Left lung (tissue), 10 donors: ENCODE results near the gene XXYLT1. TPM values are rescaled to one million over a fixed set of nuclear protein-coding genes. Genes with fewer than 3 reads are reported as not detected.
A peak's percentile ranks its signal among the peaks of the same experiment; 100 is the strongest.

ENCODE experiments used
- ATAC-seq: fragments of 200-7000 bp; cut with Tn5 transposase; one replicate; pipeline ENCODE4 v1.9.1; 2020; ENCODE audit warnings: moderate library complexity
- DNase-seq, 4 donors: peaks; one replicate each; pipeline ENCODE4 v3.0.0-alpha.2; 2013 to 2020
- H3K27ac ChIP-seq, 2 donors: fragments of 200-600 bp; sonication (generic) in 1 of 2; one replicate each; pipeline versions ENCODE4 v1.5.0 to v1.8.0; 2020 to 2021
- H3K27me3 ChIP-seq, 2 donors: fragments of 200-600 bp; sonication (generic) in 1 of 2; one replicate each; pipeline versions ENCODE4 v1.5.0 to v1.8.0; 2020 to 2021
- H3K36me3 ChIP-seq, 2 donors: fragments of 200-600 bp; sonication (generic) in 1 of 2; one replicate each; pipeline versions ENCODE4 v1.5.0 to v1.8.0; 2020 to 2021
- H3K4me1 ChIP-seq, 2 donors: fragments of 200-600 bp; one replicate each; pipeline ENCODE4 v1.8.0; 2021
- H3K4me3 ChIP-seq, 2 donors: fragments of 200-600 bp; sonication (generic) in 1 of 2; one replicate each; pipeline versions ENCODE4 v1.5.0 to v1.8.0; 2020 to 2021; ENCODE audit warnings: mild to moderate bottlenecking in 1 of 2
- H3K9me3 ChIP-seq, 2 donors: fragments of 200-600 bp; sonication (generic) in 1 of 2; one replicate each; pipeline versions ENCODE4 v1.5.0 to v1.8.0; 2020 to 2021
- intact Hi-C, 2 donors: fragments of 100-400 bp; cut with DNase I; formaldehyde crosslinking; loops; one replicate each; pipeline versions ENCODE4 v1.11.2 to v1.14.2; 2022
- polyA plus RNA-seq, 6 donors: library from polyadenylated mRNA; unstranded; fragments of 120-200 nt; gene quantifications; one replicate each; pipeline ENCODE4 v1.2.1, GENCODE V29; 2013; ENCODE audit not compliant: insufficient read length in 6 of 6
- total RNA-seq, 2 donors: library from RNA; stranded (reverse); fragmentation: NEBNext Ultra II Directional; extraction: Animal tissue kit (Norgen Biotek cat#: 25700); gene quantifications; one replicate each; pipeline ENCODE4 v1.2.1, GENCODE V29; 2021
- TF ChIP-seq, protein P1 (sequence below), 2 donors: fragments of 200-600 bp; sonication (generic) in 1 of 2; IDR thresholded peaks; one replicate each; pipeline versions ENCODE4 v1.5.0 to v1.8.0; 2021; ENCODE audit warnings: antibody characterized with exemption in 2 of 2
- donor health status: DM: no; HTN: yes; CAD: no.
- donor health status: DM: no; HTN: no; CAD: no.

The XXYLT1 gene
- total and polyA plus RNA-seq, 8 donors: 11.3 to 31.1 (median 25.5) TPM

DNA sequence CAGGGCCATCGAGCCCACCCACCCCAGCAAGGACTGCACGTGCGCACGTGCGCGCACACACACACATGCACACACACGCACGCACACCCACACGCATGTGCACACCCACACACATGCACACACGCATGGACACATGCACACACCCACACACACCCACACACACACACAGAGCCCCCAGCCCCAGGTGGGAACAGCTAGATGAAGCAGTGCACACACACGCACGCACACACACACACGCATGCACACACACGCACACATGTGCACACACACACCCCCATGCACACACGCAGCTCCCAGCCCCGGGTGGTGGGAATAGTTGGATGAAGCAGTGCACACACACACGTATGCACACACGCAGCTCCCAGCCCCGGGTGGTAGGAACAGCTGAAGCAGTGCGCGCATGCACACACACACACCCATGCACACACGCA is 158.6 kb downstream of the XXYLT1 start:
- H3K27ac ChIP-seq: no peak overlapping the region
- H3K4me3 ChIP-seq: no peak overlapping the region
- no peaks in the 10 kb centered on the region for H3K36me3 ChIP-seq
- DNase-seq (no peak), ATAC-seq (no peak)
- H3K4me1 ChIP-seq: no peaks in the 10 kb centered on the region
- TF ChIP-seq, protein P1, sequence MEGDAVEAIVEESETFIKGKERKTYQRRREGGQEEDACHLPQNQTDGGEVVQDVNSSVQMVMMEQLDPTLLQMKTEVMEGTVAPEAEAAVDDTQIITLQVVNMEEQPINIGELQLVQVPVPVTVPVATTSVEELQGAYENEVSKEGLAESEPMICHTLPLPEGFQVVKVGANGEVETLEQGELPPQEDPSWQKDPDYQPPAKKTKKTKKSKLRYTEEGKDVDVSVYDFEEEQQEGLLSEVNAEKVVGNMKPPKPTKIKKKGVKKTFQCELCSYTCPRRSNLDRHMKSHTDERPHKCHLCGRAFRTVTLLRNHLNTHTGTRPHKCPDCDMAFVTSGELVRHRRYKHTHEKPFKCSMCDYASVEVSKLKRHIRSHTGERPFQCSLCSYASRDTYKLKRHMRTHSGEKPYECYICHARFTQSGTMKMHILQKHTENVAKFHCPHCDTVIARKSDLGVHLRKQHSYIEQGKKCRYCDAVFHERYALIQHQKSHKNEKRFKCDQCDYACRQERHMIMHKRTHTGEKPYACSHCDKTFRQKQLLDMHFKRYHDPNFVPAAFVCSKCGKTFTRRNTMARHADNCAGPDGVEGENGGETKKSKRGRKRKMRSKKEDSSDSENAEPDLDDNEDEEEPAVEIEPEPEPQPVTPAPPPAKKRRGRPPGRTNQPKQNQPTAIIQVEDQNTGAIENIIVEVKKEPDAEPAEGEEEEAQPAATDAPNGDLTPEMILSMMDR (IDR thresholded peaks at IDR 0.05): no peak
- no peaks in the 10 kb centered on the region for H3K27me3 ChIP-seq
- H3K9me3 ChIP-seq: no peaks in the 10 kb centered on the region
- intact Hi-C loops: no loop called here

DNA sequence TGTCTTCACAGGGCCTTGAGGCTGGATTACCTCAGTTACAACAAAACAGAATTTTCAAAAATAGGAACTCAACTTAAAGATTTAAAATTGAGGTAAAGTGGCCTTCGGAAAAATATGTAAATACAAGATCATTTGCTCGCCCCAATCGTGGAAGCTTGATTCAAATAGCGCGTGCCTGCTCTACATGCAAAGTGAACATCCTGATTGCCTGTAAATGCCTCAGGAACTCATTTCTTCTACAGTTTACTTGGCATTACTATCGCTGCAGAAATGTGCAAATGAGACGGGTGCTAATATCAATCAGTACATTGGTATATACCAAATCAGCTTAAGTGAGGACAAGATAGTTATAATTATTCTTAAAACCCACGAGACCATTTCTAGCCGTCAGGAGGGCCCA is 159.2 kb downstream of the XXYLT1 start:
- intact Hi-C loops: no loop called here
- TF ChIP-seq, protein P1 (IDR thresholded peaks at IDR 0.05): no peak
- Histone ChIP-seq H3K9me3 (no peaks in the 10 kb centered on the region), H3K4me3 (no peak overlapping the region), H3K27me3 (no peaks in the 10 kb centered on the region), H3K36me3 (no peaks in the 10 kb centered on the region), H3K4me1 (peaks cover 0 to 4% of the 10 kb centered on the region in 2 donors), H3K27ac (no peak overlapping the region)
- DNase-seq (no peak), ATAC-seq (no peak)

DNA sequence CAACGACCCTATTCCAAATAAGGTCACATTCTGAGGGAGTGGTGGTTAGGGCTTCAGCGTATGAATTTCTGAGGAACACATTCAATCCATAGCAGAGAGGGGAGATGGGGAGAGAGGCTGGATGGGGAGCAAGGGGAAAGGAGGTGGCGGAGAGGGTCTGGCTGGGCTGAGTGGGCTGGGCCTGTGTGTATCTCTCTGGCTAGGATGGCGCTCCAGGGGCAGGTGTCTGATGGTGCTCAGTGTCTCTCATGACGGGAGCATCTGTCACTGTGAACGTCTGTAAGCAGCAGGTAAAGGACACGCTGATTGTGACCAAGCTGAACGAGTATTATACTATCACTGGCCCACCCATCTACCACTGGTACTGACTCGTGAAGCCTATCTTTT is 159.6 kb downstream of the XXYLT1 start:
- intact Hi-C loops: no loop called here
- Histone ChIP-seq H3K4me1 (peaks cover 0 to 8% of the 10 kb centered on the region in 2 donors), H3K27ac (no peak overlapping the region), H3K4me3 (no peak overlapping the region), H3K27me3 (no peaks in the 10 kb centered on the region), H3K36me3 (no peaks in the 10 kb centered on the region), H3K9me3 (no peaks in the 10 kb centered on the region)
- TF ChIP-seq, protein P1 (IDR thresholded peaks at IDR 0.05): no peak
- DNase-seq (no peak), ATAC-seq (no peak)

DNA sequence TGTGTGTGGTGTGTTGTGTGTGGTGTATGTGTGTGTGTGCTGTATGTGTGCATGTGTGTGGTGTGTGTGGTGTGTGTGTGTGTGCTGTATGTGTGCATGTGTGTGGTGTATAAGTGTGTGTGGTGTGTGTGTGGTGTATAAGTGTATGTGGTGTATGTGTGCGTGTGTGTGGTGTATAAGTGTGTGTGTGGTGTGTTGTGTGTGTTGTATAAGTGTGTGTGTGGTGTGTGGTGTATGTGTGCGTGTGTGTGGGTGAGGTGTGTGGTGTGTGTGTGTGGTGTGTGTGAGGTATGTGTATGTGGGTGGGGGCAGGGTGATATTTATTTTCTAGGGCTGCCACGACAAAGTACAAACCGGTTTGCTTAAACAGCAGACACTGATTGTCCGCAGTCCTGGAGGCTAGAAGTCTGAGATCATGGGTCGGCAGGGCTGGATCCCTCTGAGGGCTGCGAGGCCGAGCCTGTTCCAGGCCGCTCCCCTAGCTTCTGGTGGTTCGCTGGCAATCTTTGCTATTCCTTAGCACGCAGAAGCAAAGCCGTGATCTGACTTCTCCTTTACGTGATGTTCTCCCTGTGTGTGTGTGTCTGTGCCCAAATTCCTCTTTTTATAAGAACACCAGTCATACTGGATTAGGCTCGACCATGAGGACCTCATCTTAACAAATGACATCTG is 160.2 kb downstream of the XXYLT1 start:
- Histone ChIP-seq H3K27me3 (no peaks in the 10 kb centered on the region), H3K36me3 (no peaks in the 10 kb centered on the region), H3K9me3 (no peaks in the 10 kb centered on the region), H3K27ac (no peak overlapping the region), H3K4me3 (no peak overlapping the region), H3K4me1 (peaks cover 0 to 13% of the 10 kb centered on the region in 2 donors)
- TF ChIP-seq, protein P1 (IDR thresholded peaks at IDR 0.05): no peak
- DNase-seq (no peak), ATAC-seq (peak; percentile 19)
- intact Hi-C loops: no loop called here

DNA sequence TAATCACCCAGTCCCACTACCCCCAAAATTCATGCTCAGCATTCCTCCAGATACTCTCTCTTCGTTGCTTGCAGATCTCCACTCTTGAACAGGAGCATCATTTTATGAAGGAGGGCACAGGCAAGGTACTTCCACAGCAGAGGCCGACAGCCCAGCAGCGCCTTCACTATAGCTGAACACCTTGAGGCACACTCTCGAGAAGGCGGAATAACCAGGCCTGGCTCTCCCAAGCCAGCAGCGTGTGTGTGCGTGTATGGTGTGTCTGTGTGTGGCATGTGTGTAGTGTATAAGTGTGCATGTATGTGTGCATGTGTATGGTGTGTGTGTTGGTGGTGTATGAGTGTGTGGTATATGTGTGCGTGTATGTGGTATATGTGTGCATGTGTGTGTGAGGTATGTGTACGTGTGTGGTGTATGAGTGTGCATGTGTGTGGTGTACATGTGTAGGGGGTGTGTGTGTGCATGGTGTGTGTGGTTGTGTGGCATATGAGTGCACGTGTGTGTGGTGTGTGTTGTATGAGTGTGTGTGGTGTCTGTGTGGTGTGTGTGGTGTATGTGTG is 161.8 kb downstream of the XXYLT1 start:
- Histone ChIP-seq H3K4me3 (no peak overlapping the region), H3K36me3 (no peaks in the 10 kb centered on the region), H3K4me1 (peaks cover 0 to 29% of the 10 kb centered on the region in 2 donors), H3K27me3 (no peaks in the 10 kb centered on the region), H3K9me3 (no peaks in the 10 kb centered on the region), H3K27ac (no peak overlapping the region)
- intact Hi-C loops: loop anchor here in 1 of 2 donors (5.0 to 10.0 kb wide), 2 partner anchors 174 to 422 kb away; partner anchors contain the start of gene FAM43A
- peak in 1 of 4 donors; percentile 13 for DNase-seq
- TF ChIP-seq, protein P1 (IDR thresholded peaks at IDR 0.05): no peak
- no peak for ATAC-seq
